Natural killer cell (primary cell): Measurements from ENCODE around the gene SERPINB8. TPM values are rescaled to one million over a fixed set of nuclear protein-coding genes. Genes with fewer than 3 reads are reported as not detected.
A peak's percentile ranks its signal among the peaks of the same experiment; 100 is the strongest.

Source experiments
- ATAC-seq, 3 donors: fragments of 150-1000 bp in 2 of 3; fragments of 200-7000 bp in 1 of 3; cut with Tn5 transposase; 1 replicate in 1 of 3; 2 replicates in 2 of 3; pipeline ENCODE4 v1.10.0; 2021; ENCODE audit warnings: mild to moderate bottlenecking in 2 of 3, moderate library complexity in 2 of 3
- DNase-seq, 2 donors: peaks; one replicate each; pipeline versions ENCODE4 v3.0.0 to v3.0.0-alpha.2; 2013 to 2021; ENCODE audit warnings: mixed read lengths in 1 of 2
- H3K27ac ChIP-seq: one replicate; pipeline ENCODE4 v1.5.1; 2013; ENCODE audit warnings: mild to moderate bottlenecking, low read length
- H3K27me3 ChIP-seq: one replicate; pipeline ENCODE4 v1.6.1; 2013; ENCODE audit warnings: low read length; ENCODE audit not compliant: control insufficient read depth, insufficient read depth
- H3K36me3 ChIP-seq: one replicate; pipeline ENCODE4 v1.6.1; 2013; ENCODE audit warnings: low read length; ENCODE audit not compliant: control insufficient read depth, insufficient read depth
- H3K4me1 ChIP-seq: one replicate; pipeline ENCODE4 v1.6.1; 2013; ENCODE audit warnings: low read length; ENCODE audit not compliant: control insufficient read depth, insufficient read depth
- H3K4me3 ChIP-seq: one replicate; pipeline ENCODE4 v1.5.1; 2013; ENCODE audit warnings: low read length
- H3K9me3 ChIP-seq: one replicate; pipeline ENCODE4 v1.6.1; 2013; ENCODE audit warnings: low read length; ENCODE audit not compliant: control insufficient read depth, insufficient read depth
- H3K27ac Mint-ChIP-seq, 2 donors: one replicate each; pipeline ENCODE4 v1.8.0; 2022; ENCODE audit warnings: mild to moderate bottlenecking in 2 of 2, mixed read lengths in 2 of 2, moderate library complexity in 1 of 2
- H3K27me3 Mint-ChIP-seq, 2 donors: one replicate each; pipeline ENCODE4 v1.8.0; 2022; ENCODE audit warnings: low read depth in 2 of 2, mixed read lengths in 2 of 2
- H3K36me3 Mint-ChIP-seq: one replicate; pipeline ENCODE4 v1.8.0; 2022; ENCODE audit warnings: mixed read lengths
- H3K4me1 Mint-ChIP-seq, 2 donors: one replicate each; pipeline ENCODE4 v1.8.0; 2022; ENCODE audit warnings: mixed read lengths in 2 of 2
- H3K4me3 Mint-ChIP-seq: one replicate; pipeline ENCODE4 v1.8.0; 2022; ENCODE audit warnings: mild to moderate bottlenecking, moderate library complexity, mixed read lengths
- H3K9me3 Mint-ChIP-seq, 2 donors: one replicate each; pipeline ENCODE4 v1.8.0; 2022; ENCODE audit warnings: mixed read lengths in 2 of 2
- WGBS: methylation state at CpG from one replicate; pipeline ENCODE4 v1.1.7; 2013; ENCODE audit warnings: missing lambda C conversion rate; ENCODE audit not compliant: insufficient coverage; 5-methylcytosine and 5-hydroxymethylcytosine counted together
- intact Hi-C: fragments of 100-400 bp; cut with micrococcal nuclease; formaldehyde crosslinking; loops from one replicate; pipeline ENCODE4 v1.14.2; 2022
- total RNA-seq, 4 donors: library from RNA; stranded (reverse); fragments of 120-200 nt in 1 of 4; gene quantifications; one replicate each; pipeline versions ENCODE4 v1.2.3 to v1.2.4, GENCODE V29; 2013 to 2022
- TF ChIP-seq, protein P1 (sequence below): fragments of 200-600 bp; IDR thresholded peaks from one replicate; pipeline ENCODE4 v1.8.0; 2022; ENCODE audit warnings: antibody characterized with exemption

SERPINB8 gene
- total RNA-seq, 3 donors from 2014 or later (not counting 1 experiment from before 2014, with no cell fraction given) = 4.9 to 12.9 (median 12.8) TPM

DNA sequence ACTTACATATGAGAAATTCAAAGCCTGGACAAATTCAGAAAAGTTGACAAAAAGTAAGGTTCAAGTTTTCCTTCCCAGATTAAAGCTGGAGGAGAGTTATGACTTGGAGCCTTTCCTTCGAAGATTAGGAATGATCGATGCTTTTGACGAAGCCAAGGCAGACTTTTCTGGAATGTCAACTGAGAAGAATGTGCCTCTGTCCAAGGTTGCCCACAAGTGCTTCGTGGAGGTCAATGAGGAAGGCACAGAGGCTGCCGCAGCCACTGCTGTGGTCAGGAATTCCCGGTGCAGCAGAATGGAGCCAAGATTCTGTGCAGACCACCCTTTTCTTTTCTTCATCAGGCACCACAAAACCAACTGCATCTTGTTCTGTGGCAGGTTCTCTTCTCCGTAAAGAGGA, 17.0 kb downstream of the SERPINB8 start:
- H3K4me3 Mint-ChIP-seq = no peak overlapping the region
- Histone ChIP-seq H3K4me3 (no peak overlapping the region), H3K27me3 (no peaks in the 10 kb centered on the region), H3K9me3 (no peaks in the 10 kb centered on the region), H3K36me3 (peaks cover 40% of the 10 kb centered on the region), H3K27ac (no peak overlapping the region), H3K4me1 (no peaks in the 10 kb centered on the region)
- H3K4me1 Mint-ChIP-seq = peaks cover 0 to 5% of the 10 kb centered on the region in 2 donors
- H3K27ac Mint-ChIP-seq = no peak overlapping the region
- intact Hi-C loops = no loop called here
- 95% methylated on average over 7 of the region's 7 CpGs for WGBS
- H3K36me3 Mint-ChIP-seq = peaks cover 6% of the 10 kb centered on the region
- TF ChIP-seq, protein P1, sequence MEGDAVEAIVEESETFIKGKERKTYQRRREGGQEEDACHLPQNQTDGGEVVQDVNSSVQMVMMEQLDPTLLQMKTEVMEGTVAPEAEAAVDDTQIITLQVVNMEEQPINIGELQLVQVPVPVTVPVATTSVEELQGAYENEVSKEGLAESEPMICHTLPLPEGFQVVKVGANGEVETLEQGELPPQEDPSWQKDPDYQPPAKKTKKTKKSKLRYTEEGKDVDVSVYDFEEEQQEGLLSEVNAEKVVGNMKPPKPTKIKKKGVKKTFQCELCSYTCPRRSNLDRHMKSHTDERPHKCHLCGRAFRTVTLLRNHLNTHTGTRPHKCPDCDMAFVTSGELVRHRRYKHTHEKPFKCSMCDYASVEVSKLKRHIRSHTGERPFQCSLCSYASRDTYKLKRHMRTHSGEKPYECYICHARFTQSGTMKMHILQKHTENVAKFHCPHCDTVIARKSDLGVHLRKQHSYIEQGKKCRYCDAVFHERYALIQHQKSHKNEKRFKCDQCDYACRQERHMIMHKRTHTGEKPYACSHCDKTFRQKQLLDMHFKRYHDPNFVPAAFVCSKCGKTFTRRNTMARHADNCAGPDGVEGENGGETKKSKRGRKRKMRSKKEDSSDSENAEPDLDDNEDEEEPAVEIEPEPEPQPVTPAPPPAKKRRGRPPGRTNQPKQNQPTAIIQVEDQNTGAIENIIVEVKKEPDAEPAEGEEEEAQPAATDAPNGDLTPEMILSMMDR = no peak
- no peak for DNase-seq
- H3K27me3 Mint-ChIP-seq = no peaks in the 10 kb centered on the region
- H3K9me3 Mint-ChIP-seq = no peaks in the 10 kb centered on the region
- ATAC-seq = no peak

- H3K4me1 Mint-ChIP-seq = peaks cover 0 to 5% of the 10 kb centered on the region in 2 donors
- 100% methylated on average over 2 of the region's 2 CpGs for WGBS
- no peak overlapping the region for H3K4me3 Mint-ChIP-seq
- no peaks in the 10 kb centered on the region for H3K4me1 ChIP-seq
- no peaks in the 10 kb centered on the region for H3K27me3 Mint-ChIP-seq
- H3K36me3 Mint-ChIP-seq = peaks cover 6% of the 10 kb centered on the region
- H3K27ac ChIP-seq = no peak overlapping the region
- no peaks in the 10 kb centered on the region for H3K9me3 Mint-ChIP-seq
- H3K36me3 ChIP-seq = peaks cover 32% of the 10 kb centered on the region
- no peak overlapping the region for H3K4me3 ChIP-seq
- no peak overlapping the region for H3K27ac Mint-ChIP-seq
- no peaks in the 10 kb centered on the region for H3K9me3 ChIP-seq
- no peaks in the 10 kb centered on the region for H3K27me3 ChIP-seq
- TF ChIP-seq, protein P1 = no peak
- ATAC-seq (no peak), DNase-seq (no peak)
- intact Hi-C loops = no loop called here
These were observed 17.9 kb downstream of the SERPINB8 start for GRCh38 chr18:63987743-63988142.

- Histone ChIP-seq H3K27me3 (no peaks in the 10 kb centered on the region), H3K36me3 (peaks cover 3% of the 10 kb centered on the region), H3K27ac (no peak overlapping the region), H3K4me1 (no peaks in the 10 kb centered on the region), H3K9me3 (peaks cover 25% of the 10 kb centered on the region), H3K4me3 (no peak overlapping the region)
- no peak overlapping the region for H3K4me3 Mint-ChIP-seq
- no peak overlapping the region for H3K27ac Mint-ChIP-seq
- peaks cover 0 to 2% of the 10 kb centered on the region in 2 donors for H3K27me3 Mint-ChIP-seq
- no peaks in the 10 kb centered on the region for H3K4me1 Mint-ChIP-seq
- H3K36me3 Mint-ChIP-seq = peaks cover 10% of the 10 kb centered on the region
- DNase-seq (no peak), ATAC-seq (no peak)
- intact Hi-C loops = no loop called here
- H3K9me3 Mint-ChIP-seq = peaks cover 0 to 3% of the 10 kb centered on the region in 2 donors
- TF ChIP-seq, protein P1 = no peak
- 68% methylated on average over 7 of the region's 7 CpGs for WGBS
These were observed 22.9 kb downstream of the SERPINB8 start for GRCh38 chr18:63992751-63993150.

DNA sequence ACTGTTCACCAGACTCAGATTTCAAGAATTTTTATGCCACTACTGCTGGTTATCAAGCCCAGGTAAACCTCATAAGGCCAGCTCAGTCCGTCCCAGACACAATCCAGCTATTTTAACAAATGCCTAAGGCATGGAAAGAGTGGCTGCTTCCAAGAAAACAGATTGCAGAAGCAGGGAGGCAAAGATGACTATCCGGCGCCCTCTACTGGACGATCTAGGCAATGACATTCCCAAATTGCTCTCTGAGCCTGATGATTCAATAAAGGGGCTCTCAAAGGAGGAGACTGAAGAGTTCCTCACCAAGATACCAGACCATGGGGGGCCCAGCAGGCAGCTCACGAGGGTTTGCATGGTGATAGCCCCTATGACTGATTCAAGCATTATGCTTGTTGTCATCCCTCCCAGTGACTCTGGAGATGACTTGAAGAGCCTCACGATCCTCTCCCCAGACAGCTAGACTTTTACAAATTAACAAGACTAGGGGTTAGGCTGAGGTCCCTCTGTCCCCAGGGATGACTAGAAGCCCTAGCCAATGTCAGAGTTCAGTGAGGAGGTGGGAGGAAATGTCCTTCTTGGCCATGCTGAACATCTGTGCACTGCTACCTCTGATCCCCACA, 25.0 kb downstream of the SERPINB8 start:
- intact Hi-C loops = loop anchor here (2.0 kb wide), 1 partner anchor 32 kb away; no protein-coding TSS in a partner anchor
- 37% methylated on average over 6 of the region's 6 CpGs for WGBS
- Histone ChIP-seq H3K27me3 (no peaks in the 10 kb centered on the region), H3K27ac (no peak overlapping the region), H3K36me3 (no peaks in the 10 kb centered on the region), H3K4me1 (no peaks in the 10 kb centered on the region), H3K9me3 (peaks cover 25% of the 10 kb centered on the region), H3K4me3 (no peak overlapping the region)
- ATAC-seq (peak in 2 of 3 donors; percentile 61 to 64), DNase-seq (peak in 1 of 2 donors; percentile 63)
- peaks cover 0 to 3% of the 10 kb centered on the region in 2 donors for H3K9me3 Mint-ChIP-seq
- H3K27me3 Mint-ChIP-seq = peaks cover 0 to 2% of the 10 kb centered on the region in 2 donors
- H3K4me1 Mint-ChIP-seq = no peaks in the 10 kb centered on the region
- H3K27ac Mint-ChIP-seq = no peak overlapping the region
- no peak overlapping the region for H3K4me3 Mint-ChIP-seq
- TF ChIP-seq, protein P1 = peak; percentile 83
- peaks cover 6% of the 10 kb centered on the region for H3K36me3 Mint-ChIP-seq
